ENCODE data around the gene IZUMO1. TPM values are rescaled to one million over a fixed set of nuclear protein-coding genes. Genes with fewer than 3 reads are reported as not detected.

IZUMO1 gene
- total and polyA plus RNA-seq, 2 of the 13 experiments (the other 11 are each of a cell fraction or from before 2014, with no cell fraction given): 0.07 to 0.22 TPM

- no peak for TF ChIP-seq FOXC1 (CRISPR knock-in tag; IDR thresholded peaks at IDR 0.05; ENCODE audit: borderline replicate concordance)
- no peak for TF ChIP-seq ZNF354B (CRISPR knock-in tag; IDR thresholded peaks at IDR 0.05)
- no peak for TF ChIP-seq U2AF1 (optimal IDR thresholded peaks at IDR 0.05; ENCODE audit: low read depth, low read length)
- TF ChIP-seq PRPF4 (IDR thresholded peaks at IDR 0.05; ENCODE audit: low read depth, low read length, poor library complexity, severe bottlenecking): no peak
- peak; percentile 60 for TF ChIP-seq NR2F6 (IDR thresholded peaks at IDR 0.05)
- TF ChIP-seq NR2F6 (CRISPR knock-in tag; IDR thresholded peaks at IDR 0.05): peak; percentile 80
- TF ChIP-seq ZFP36 (IDR thresholded peaks at IDR 0.05; ENCODE audit: borderline replicate concordance, low read depth, low read length, partially characterized antibody): no peak
- TF ChIP-seq ZNF652 (CRISPR knock-in tag; IDR thresholded peaks at IDR 0.05; ENCODE audit: borderline replicate concordance, low read depth): no peak
- 0 out of 2 replicates have a peak, but pooled peaks have one; percentile 18 for TF ChIP-seq ZBTB21 (CRISPR knock-in tag; IDR thresholded peaks at IDR 0.05)
- TF ChIP-seq KLF12 (CRISPR knock-in tag; IDR thresholded peaks at IDR 0.05; ENCODE audit: borderline replicate concordance): no peak
- no peak for TF ChIP-seq ATM (IDR thresholded peaks at IDR 0.05; ENCODE audit: borderline replicate concordance)
- TF ChIP-seq NKX3-1 (CRISPR knock-in tag; IDR thresholded peaks at IDR 0.05): no peak
- TF ChIP-seq MXD1 (CRISPR knock-in tag; IDR thresholded peaks at IDR 0.05): no peak
- TF ChIP-seq ZNF256 (CRISPR knock-in tag; conservative IDR thresholded peaks at IDR 0.05): no peak
- TF ChIP-seq ELK4 (CRISPR knock-in tag; IDR thresholded peaks at IDR 0.05; ENCODE audit: borderline replicate concordance): no peak
- no peak for TF ChIP-seq ATF5 (CRISPR knock-in tag; IDR thresholded peaks at IDR 0.05; ENCODE audit: low read depth)
- TF ChIP-seq NR0B2 (CRISPR knock-in tag; IDR thresholded peaks at IDR 0.05): no peak
- TF ChIP-seq IRF9 (CRISPR knock-in tag; IDR thresholded peaks at IDR 0.05; ENCODE audit: borderline replicate concordance): no peak
- TF ChIP-seq SIX1 (CRISPR knock-in tag; IDR thresholded peaks at IDR 0.05; ENCODE audit: borderline replicate concordance): peak; percentile 36; the same call in 1 of the 2 replicates
- TF ChIP-seq RBM39 (IDR thresholded peaks at IDR 0.05; ENCODE audit: low read depth, low read length, poor library complexity, severe bottlenecking): no peak
- TF ChIP-seq HOXA7 (CRISPR knock-in tag; IDR thresholded peaks at IDR 0.05): no peak
- no peak for TF ChIP-seq ZNF720 (CRISPR knock-in tag; IDR thresholded peaks at IDR 0.05)
- no peak for TF ChIP-seq ZNF253 (CRISPR knock-in tag; IDR thresholded peaks at IDR 0.05; ENCODE audit: borderline replicate concordance)
- no peak for TF ChIP-seq ZNF549 (CRISPR knock-in tag; IDR thresholded peaks at IDR 0.05)
- peak; percentile 80 for TF ChIP-seq SAP130 (CRISPR knock-in tag; IDR thresholded peaks at IDR 0.05; ENCODE audit: low read depth)
- no peak for TF ChIP-seq POLR2AphosphoS2 (IDR thresholded peaks at IDR 0.05; ENCODE audit: low read depth, low read length)
- TF ChIP-seq ZNF567 (CRISPR knock-in tag; IDR thresholded peaks at IDR 0.05; ENCODE audit: borderline replicate concordance): no peak
Observed at GRCh38 chr19:48772503-48772953, 25.8 kb upstream of the IZUMO1 start (continued).

Measured in HepG2 (cell line).